ENCODE data around the gene TOR1A. TPM values are rescaled to one million over a fixed set of nuclear protein-coding genes. Genes with fewer than 3 reads are reported as not detected.

The TOR1A gene
- total and polyA plus RNA-seq, 2 donors (not counting 1 experiment from before 2014, with no cell fraction given): 31.5 to 80.2 TPM

- Histone ChIP-seq H3K27ac (ENCODE audit: insufficient read depth, low read length) (no peak overlapping the region), H3K27me3 (ENCODE audit: control insufficient read depth, insufficient read depth, low read length) (no peaks in the 10 kb centered on the region), H3K4me1 (ENCODE audit: control insufficient read depth, extremely low read depth, insufficient read depth, low read length) (peaks cover 16% of the 10 kb centered on the region), H3K79me2 (ENCODE audit: control insufficient read depth, insufficient read depth, low read length) (no peaks in the 10 kb centered on the region), H3K4me3 (replicated peaks in 1 of 4; ENCODE audit: control extremely low read depth in 1 of 4, insufficient read depth in 1 of 4, low read depth in 3 of 4, low read length in 4 of 4) (no peak overlapping the region), H2AFZ (ENCODE audit: low read length) (no peak overlapping the region), H3K36me3 (ENCODE audit: control insufficient read depth, insufficient read depth, low read length) (no peaks in the 10 kb centered on the region), H3K9me3 (ENCODE audit: control insufficient read depth, insufficient read depth, low read depth, low read length) (no peaks in the 10 kb centered on the region), H3K9ac (ENCODE audit: insufficient read depth, low read length) (no peak overlapping the region), H3K4me2 (ENCODE audit: extremely low read depth, insufficient read depth, low read length) (no peak overlapping the region), H4K20me1 (ENCODE audit: control insufficient read depth, extremely low read depth, insufficient read depth, low read length) (no peaks in the 10 kb centered on the region)
- DNase-seq (ENCODE audit: low read depth in 2 of 2): no peak
- TF ChIP-seq EZH2 (IDR thresholded peaks at IDR 0.05; ENCODE audit: low read length, missing control alignments): no peak
- no peak for TF ChIP-seq CTCF (conservative IDR thresholded peaks at IDR 0.05 in 1 of 2, IDR thresholded peaks at IDR 0.05 in 1 of 2; ENCODE audit: low read depth in 1 of 2, low read length in 2 of 2)
Measured at GRCh38 chr9:129765764-129766317, 58.1 kb downstream of the TOR1A start.

GRCh38 chr9:129762985-129763926 is 60.7 kb downstream of the TOR1A start:
- Histone ChIP-seq H3K27ac (ENCODE audit: insufficient read depth, low read length) (peak overlapping the region; percentile 80), H4K20me1 (ENCODE audit: control insufficient read depth, extremely low read depth, insufficient read depth, low read length) (no peaks in the 10 kb centered on the region), H2AFZ (ENCODE audit: low read length) (no peak overlapping the region), H3K4me2 (ENCODE audit: extremely low read depth, insufficient read depth, low read length) (peak overlapping the region; percentile 7), H3K4me3 (replicated peaks in 1 of 4; ENCODE audit: control extremely low read depth in 1 of 4, insufficient read depth in 1 of 4, low read depth in 3 of 4, low read length in 4 of 4) (no peak overlapping the region), H3K4me1 (ENCODE audit: control insufficient read depth, extremely low read depth, insufficient read depth, low read length) (peaks cover 16% of the 10 kb centered on the region), H3K9me3 (ENCODE audit: control insufficient read depth, insufficient read depth, low read depth, low read length) (no peaks in the 10 kb centered on the region), H3K27me3 (ENCODE audit: control insufficient read depth, insufficient read depth, low read length) (no peaks in the 10 kb centered on the region), H3K36me3 (ENCODE audit: control insufficient read depth, insufficient read depth, low read length) (no peaks in the 10 kb centered on the region), H3K9ac (ENCODE audit: insufficient read depth, low read length) (peak overlapping the region; percentile 20), H3K79me2 (ENCODE audit: control insufficient read depth, insufficient read depth, low read length) (no peaks in the 10 kb centered on the region)
- peak; percentile 59 to 96 for DNase-seq (ENCODE audit: low read depth in 2 of 2)
- TF ChIP-seq CTCF (conservative IDR thresholded peaks at IDR 0.05 in 1 of 2, IDR thresholded peaks at IDR 0.05 in 1 of 2; ENCODE audit: low read depth in 1 of 2, low read length in 2 of 2): no peak
- no peak for TF ChIP-seq EZH2 (IDR thresholded peaks at IDR 0.05; ENCODE audit: low read length, missing control alignments)

Other genes with a start within 250 kb of the TOR1A start
- 0.17 and 0.26 TPM in 2 replicates for gene C9orf50, start 203.0 kb downstream of the TOR1A start, total RNA-seq
- gene C9orf50, start 203.0 kb downstream of the TOR1A start, polyA plus RNA-seq: 0.14 and 0.16 TPM in 2 replicates
- gene NTMT1, start 198.0 kb downstream of the TOR1A start, total RNA-seq: 33.1 and 34.2 TPM in 2 replicates
- 51.9 and 62.1 TPM in 2 replicates for gene NTMT1, start 198.0 kb downstream of the TOR1A start, polyA plus RNA-seq
- gene ASB6, start 182.0 kb downstream of the TOR1A start, total RNA-seq: 14.4 and 14.9 TPM in 2 replicates
- gene ASB6, start 182.0 kb downstream of the TOR1A start, polyA plus RNA-seq: 15.4 and 21.1 TPM in 2 replicates
- 4.6 and 11.7 TPM in 2 replicates for gene PRRX2, start 158.5 kb downstream of the TOR1A start, total RNA-seq
- gene PRRX2, start 158.5 kb downstream of the TOR1A start, polyA plus RNA-seq: 3.4 and 4.4 TPM in 2 replicates
- gene PTGES, start 71.1 kb downstream of the TOR1A start, total RNA-seq: 9.6 and 16.7 TPM in 2 replicates
- gene PTGES, start 71.1 kb downstream of the TOR1A start, polyA plus RNA-seq: 8.8 and 13.3 TPM in 2 replicates
- 18.7 and 20.3 TPM in 2 replicates for gene TOR1B, start 21.0 kb downstream of the TOR1A start, total RNA-seq
- 29.5 and 33.6 TPM in 2 replicates for gene TOR1B, start 21.0 kb downstream of the TOR1A start, polyA plus RNA-seq
- gene C9orf78, start 11.1 kb upstream of the TOR1A start, total RNA-seq: 39.8 TPM in 2 replicates
- 88.6 and 92.6 TPM in 2 replicates for gene C9orf78, start 11.1 kb upstream of the TOR1A start, polyA plus RNA-seq
- gene USP20, start 11.3 kb upstream of the TOR1A start, total RNA-seq: 7.4 and 12.9 TPM in 2 replicates
- 6.7 and 6.8 TPM in 2 replicates for gene USP20, start 11.3 kb upstream of the TOR1A start, polyA plus RNA-seq
- 33.6 and 44.3 TPM in 2 replicates for gene FNBP1, start 219.1 kb upstream of the TOR1A start, total RNA-seq
- gene FNBP1, start 219.1 kb upstream of the TOR1A start, polyA plus RNA-seq: 20.8 and 21.9 TPM in 2 replicates
- gene GPR107, start 229.8 kb upstream of the TOR1A start, total RNA-seq: 19.8 and 27.6 TPM in 2 replicates
- gene GPR107, start 229.8 kb upstream of the TOR1A start, polyA plus RNA-seq: 35.0 and 43.5 TPM in 2 replicates